Astrocyte (in vitro differentiated cells and primary cell): ENCODE results near the gene ZNF415.

Source experiments
- EZH2 ChIP-seq: IDR thresholded peaks from 2 replicates; pipeline ENCODE4 v1.6.1; 2012; ENCODE audit warnings: mild to moderate bottlenecking, low read length, inconsistent platforms; ENCODE audit not compliant: insufficient read depth
- TF ChIP-seq, protein P1 (sequence below): IDR thresholded peaks from 2 replicates; pipeline ENCODE4 v1.5.1; 2011; ENCODE audit warnings: low read depth, mild to moderate bottlenecking, inconsistent platforms, low read length, moderate library complexity; ENCODE audit not compliant: insufficient read depth

DNA sequence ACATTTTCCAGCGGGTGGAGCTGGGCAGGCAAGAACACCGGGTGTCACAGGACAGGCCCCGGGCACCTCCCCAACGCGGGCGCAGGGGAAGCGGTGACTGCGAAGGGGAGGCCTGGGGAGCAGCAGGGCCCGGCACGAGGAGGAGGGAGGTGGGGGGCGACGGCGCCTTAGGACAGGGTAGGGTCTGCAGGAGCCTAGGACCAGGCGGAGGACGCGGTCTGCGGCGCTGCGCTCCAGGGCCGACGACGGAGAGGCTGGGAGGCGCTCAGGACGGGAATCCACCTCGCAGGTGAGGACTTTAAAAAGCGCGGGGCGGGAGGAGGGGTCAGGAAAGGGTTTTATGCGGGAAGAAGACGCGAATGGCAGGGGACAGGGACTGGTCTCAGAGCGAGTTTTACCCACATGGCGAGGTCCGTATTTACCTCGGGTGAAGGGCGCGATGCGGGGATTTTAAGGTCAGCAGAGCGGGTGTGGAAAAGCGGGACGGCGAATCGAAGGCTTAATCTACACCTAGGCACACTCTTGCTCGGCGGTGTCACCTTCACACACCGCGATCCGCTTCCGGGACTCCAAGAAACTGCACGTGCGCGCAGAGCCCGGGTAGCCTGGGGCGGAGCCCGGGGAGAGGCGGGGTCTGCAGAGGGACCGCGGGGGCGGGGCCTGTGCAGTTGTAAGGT, 74.7 kb downstream of the ZNF415 start:
- TF ChIP-seq, protein P1, sequence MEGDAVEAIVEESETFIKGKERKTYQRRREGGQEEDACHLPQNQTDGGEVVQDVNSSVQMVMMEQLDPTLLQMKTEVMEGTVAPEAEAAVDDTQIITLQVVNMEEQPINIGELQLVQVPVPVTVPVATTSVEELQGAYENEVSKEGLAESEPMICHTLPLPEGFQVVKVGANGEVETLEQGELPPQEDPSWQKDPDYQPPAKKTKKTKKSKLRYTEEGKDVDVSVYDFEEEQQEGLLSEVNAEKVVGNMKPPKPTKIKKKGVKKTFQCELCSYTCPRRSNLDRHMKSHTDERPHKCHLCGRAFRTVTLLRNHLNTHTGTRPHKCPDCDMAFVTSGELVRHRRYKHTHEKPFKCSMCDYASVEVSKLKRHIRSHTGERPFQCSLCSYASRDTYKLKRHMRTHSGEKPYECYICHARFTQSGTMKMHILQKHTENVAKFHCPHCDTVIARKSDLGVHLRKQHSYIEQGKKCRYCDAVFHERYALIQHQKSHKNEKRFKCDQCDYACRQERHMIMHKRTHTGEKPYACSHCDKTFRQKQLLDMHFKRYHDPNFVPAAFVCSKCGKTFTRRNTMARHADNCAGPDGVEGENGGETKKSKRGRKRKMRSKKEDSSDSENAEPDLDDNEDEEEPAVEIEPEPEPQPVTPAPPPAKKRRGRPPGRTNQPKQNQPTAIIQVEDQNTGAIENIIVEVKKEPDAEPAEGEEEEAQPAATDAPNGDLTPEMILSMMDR, result no peak
- no peak for TF ChIP-seq EZH2
